K562 (cell line): Measurements from ENCODE around the gene LENEP. TPM values are rescaled to one million over a fixed set of nuclear protein-coding genes. Genes with fewer than 3 reads are reported as not detected.

Experiments
- ATAC-seq: fragments of 200-7000 bp; cut with Tn5 transposase; 3 replicates; pipeline ENCODE4 v1.9.1; 2020; ENCODE audit warnings: moderate library complexity
- BruUV-seq: library from RNA; stranded (reverse); fragments of 400-500 nt; replicated peaks from 2 replicates; lab custom pipeline; 2021; lab: Mats Ljungman, UMichigan
- CTCF ChIA-PET: fragments of 300-600 bp; formaldehyde crosslinking; extraction: SDS; loops from one replicate; lab custom pipeline; 2021; ENCODE audit warnings: low intra/inter-chr PET ratio; lab: Yijun Ruan, JAX
- POLR2A ChIA-PET: fragments of 300-600, 350-650 bp; sonication (Branson Sonifier 250); formaldehyde crosslinking; extraction: SDS; loops from one replicate; lab custom pipeline; 2021; ENCODE audit warnings: antibody characterized with exemption, inconsistent platforms; lab: Yijun Ruan, JAX
- DNase-seq, 4 experiments: peaks; one replicate each; pipeline versions ENCODE4 v3.0.0 to v3.0.0-alpha.2; 2011 to 2018; ENCODE audit warnings: low spot score in 3 of 4, mixed read lengths in 3 of 4; ENCODE audit errors: extremely low read depth in 1 of 4
- FAIRE-seq: peaks from 2 replicates; lab custom pipeline; 2011; peaks lifted over from hg19 to GRCh38; lab: Jason Lieb, UNC
- H2AFZ ChIP-seq: 2 replicates; pipeline ENCODE4 v1.6.0; 2011; ENCODE audit warnings: low read depth, low read length, control low read depth, inconsistent platforms
- H3K27ac ChIP-seq: fragments of 200-600 bp; 3 replicates; pipeline ENCODE4 v1.8.0; 2011; ENCODE audit warnings: low read depth, mild to moderate bottlenecking, control low read depth, inconsistent platforms, low read length, moderate library complexity, mixed read lengths; ENCODE audit errors: extremely low read depth
- H3K27me3 ChIP-seq, 2 experiments: fragments of 300-600 bp in 1 of 2; 2 replicates in 1 of 2; 3 replicates in 1 of 2; pipeline versions ENCODE4 v1.6.0 to v1.8.0; 2011; ENCODE audit warnings: inconsistent platforms in 2 of 2, low read length in 2 of 2, mild to moderate bottlenecking in 1 of 2, mixed read lengths in 1 of 2, moderate library complexity in 1 of 2; ENCODE audit not compliant: control insufficient read depth in 2 of 2, insufficient read depth in 2 of 2
- H3K36me3 ChIP-seq: fragments of 300-600 bp; 3 replicates; pipeline ENCODE4 v1.8.0; 2011; ENCODE audit warnings: mild to moderate bottlenecking, low read length, inconsistent platforms; ENCODE audit not compliant: control insufficient read depth, insufficient read depth
- H3K4me1 ChIP-seq, 2 experiments: fragments of 200-600 bp in 1 of 2; replicated peaks in 1 of 2; 2 replicates in 1 of 2; 3 replicates in 1 of 2; pipeline versions ENCODE4 v1.5.1 to v1.8.0; 2011; ENCODE audit warnings: inconsistent platforms in 2 of 2, low read length in 2 of 2, mild to moderate bottlenecking in 1 of 2, mixed read lengths in 1 of 2, moderate library complexity in 1 of 2; ENCODE audit not compliant: control insufficient read depth in 2 of 2, insufficient read depth in 2 of 2
- H3K4me2 ChIP-seq: 2 replicates; pipeline ENCODE4 v1.6.1; 2011; ENCODE audit warnings: low read length, control low read depth, inconsistent platforms, mixed read lengths; ENCODE audit not compliant: insufficient read depth
- H3K4me3 ChIP-seq: fragments of 200-600 bp; sonication (generic), shearing (Covaris generic); 2 replicates; pipeline ENCODE4 v1.5.1; 2016; ENCODE audit warnings: control low read depth, inconsistent platforms
- H3K79me2 ChIP-seq: fragments of 200-600 bp; 3 replicates; pipeline ENCODE4 v1.8.0; 2011; ENCODE audit warnings: low read length, inconsistent platforms; ENCODE audit not compliant: control insufficient read depth, insufficient read depth
- H3K9ac ChIP-seq, 2 experiments: 2 replicates each; pipeline versions ENCODE4 v1.6.0 to v1.6.1; 2011; ENCODE audit warnings: low read depth in 2 of 2, low read length in 2 of 2, control low read depth in 1 of 2, inconsistent platforms in 1 of 2, mild to moderate bottlenecking in 1 of 2, mixed read lengths in 1 of 2; ENCODE audit not compliant: insufficient read depth in 1 of 2
- H3K9me1 ChIP-seq: one replicate; pipeline ENCODE4 v1.6.0; 2011; ENCODE audit warnings: inconsistent platforms, mild to moderate bottlenecking, low read length, moderate library complexity; ENCODE audit not compliant: control insufficient read depth, insufficient read depth
- H3K9me3 ChIP-seq: replicated peaks from 2 replicates; pipeline ENCODE4 v1.5.1; 2011; ENCODE audit warnings: low read depth, low read length, inconsistent platforms; ENCODE audit not compliant: control insufficient read depth, insufficient read depth
- H4K20me1 ChIP-seq: replicated peaks from 2 replicates; pipeline ENCODE4 v1.6.1; 2011; ENCODE audit warnings: low read length, inconsistent platforms, mixed read lengths; ENCODE audit not compliant: control insufficient read depth, insufficient read depth
- HNRNPK ChIP-seq: fragments of 200-400 bp; formaldehyde crosslinking; IDR thresholded peaks from one replicate; pipeline ENCODE4 v1.6.1; 2018; ENCODE audit warnings: mild to moderate bottlenecking, low read depth, low read length; ENCODE audit not compliant: poor library complexity, severe bottlenecking
- ZNF395 ChIP-seq: fragments of 200-800 bp; sonication (Bioruptor generic); IDR thresholded peaks from 2 replicates; pipeline ENCODE4 v1.6.1; 2017; ENCODE audit warnings: missing genetic modification characterization, missing compliant biosample characterization
- WGBS: fragments of 100-300 bp; shearing (Covaris generic); methylation state at CpG from one replicate; pipeline ENCODE4 v1.1.6; 2016; ENCODE audit warnings: low coverage, mixed read lengths; ENCODE audit not compliant: insufficient coverage; ENCODE audit errors: missing lambda C conversion rate; 5-methylcytosine and 5-hydroxymethylcytosine counted together
- in situ Hi-C: fragments of 300-500 bp; cut with MboI; formaldehyde crosslinking; loops from 4 replicates; pipeline ENCODE4 v1.15.0; 2018; ENCODE audit warnings: inconsistent platforms, mixed read lengths
- intact Hi-C: fragments of 100-400 bp; cut with micrococcal nuclease; formaldehyde crosslinking; loops from 2 replicates; pipeline ENCODE4 v1.14.2; 2022
- polyA plus RNA-seq, 8 experiments: library from polyadenylated mRNA; depleted of rRNA in 4 of 8; stranded (reverse) in 5 of 8; unstranded in 3 of 8; fragments of >200 nt; fragmentation: Nextera tagmentation in 2 of 8; fragmentation: Illumina TruSeq in 1 of 8; extraction: Ambion mirVana in 2 of 8; extraction: Trizol in 1 of 8; gene quantifications; 2 replicates each; pipeline versions ENCODE4 v1.2.1 to v1.2.3, GENCODE V29; 2011 to 2014; ENCODE audit warnings: inconsistent platforms in 1 of 8, missing spikeins in 1 of 8
- total RNA-seq, 7 experiments: library from RNA; depleted of rRNA in 6 of 7; stranded (reverse); fragments of >200 nt in 6 of 7; fragmentation: Illumina TruSeq in 2 of 7; extraction: Trizol in 2 of 7; gene quantifications; 2 replicates each; pipeline versions ENCODE4 v1.2.1 to v1.2.3, GENCODE V29; 2011 to 2021; ENCODE audit warnings: low replicate concordance in 1 of 7

Gene LENEP
- total and polyA plus RNA-seq, 9 of the 15 experiments (the other 6 are each of a cell fraction or from before 2014, with no cell fraction given), result 0.23 to 0.87 (median 0.67) TPM; not detected in 5

DNA sequence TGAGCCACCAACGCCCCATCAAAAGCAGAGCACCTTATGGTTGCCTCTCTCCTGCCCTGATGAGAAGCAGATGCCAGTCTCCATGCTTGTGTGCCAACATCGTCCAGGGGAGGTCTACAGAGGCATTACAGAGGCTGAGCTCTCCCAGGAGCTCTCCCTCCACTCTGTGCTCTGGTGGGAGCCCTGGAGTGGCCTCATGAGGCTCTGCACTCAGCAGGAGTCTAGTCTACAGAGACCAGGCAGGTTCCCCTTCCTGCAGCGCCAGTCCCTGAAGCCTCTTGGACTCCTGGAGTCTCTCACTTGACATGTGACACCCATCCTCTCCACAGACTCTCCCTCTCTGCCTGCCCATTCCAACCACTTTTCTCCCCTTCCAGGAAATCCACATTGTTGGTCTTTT is 43.7 kb downstream of the LENEP start:
- H3K9ac ChIP-seq, result peak overlapping the region in 1 of 2 experiments; percentile 6; a peak in 1 of 4 replicates
- CTCF ChIA-PET, result interaction anchor here (0.7 kb wide), 1 partner anchor 42 kb away, joined by 3 read pairs; the partner anchor contains the start of gene EFNA3
- H3K79me2 ChIP-seq, result no peaks in the 10 kb centered on the region
- ATAC-seq (no peak), FAIRE-seq (no peak), DNase-seq (no peak)
- H3K4me2 ChIP-seq, result no peak overlapping the region
- H3K4me3 ChIP-seq, result no peak overlapping the region
- H2AFZ ChIP-seq, result no peak overlapping the region
- no peaks in the 10 kb centered on the region for H4K20me1 ChIP-seq
- 30% methylated on average over 3 of the region's 3 CpGs for WGBS
- H3K36me3 ChIP-seq, result no peaks in the 10 kb centered on the region
- H3K4me1 ChIP-seq, result peaks cover 3% of the 10 kb centered on the region in 2 experiments; a peak in 2 of 5 replicates
- in situ Hi-C loops (no loop called here), intact Hi-C loops (no loop called here)
- TF ChIP-seq ZNF395 (CRISPR knock-in tag), result no peak
- no peak for TF ChIP-seq HNRNPK
- BruUV-seq, result no TSS peak
- no peaks in the 10 kb centered on the region for H3K9me1 ChIP-seq
- H3K27me3 ChIP-seq, result peaks cover 0 to 23% of the 10 kb centered on the region in 2 experiments; a peak in 3 of 5 replicates
- POLR2A ChIA-PET, result interaction anchor here (0.5 kb wide), 1 partner anchor 51 kb away, joined by 3 read pairs; no protein-coding TSS in a partner anchor
- no peak overlapping the region for H3K27ac ChIP-seq
- no peaks in the 10 kb centered on the region for H3K9me3 ChIP-seq
